ENCODE measurements around the gene NMNAT2.
"Not testable (repeated sequence)": the region's sequence is repeated elsewhere in the genome, so short reads cannot be mapped to it uniquely, and the experiment has no call there.

Gene NMNAT2

GRCh38 chr1:183417772-183418491 is at the start of gene NMNAT2:
TSS of gene NMNAT2 (minus strand) at chr1:183418380. CDS start at chr1:183418267, 113 bp downstream.
- no peak for DNase-seq (ENCODE audit: low spot score)

- peak; percentile 38 for DNase-seq (ENCODE audit: low spot score)
These were observed 49.5 kb upstream of the NMNAT2 start for GRCh38 chr1:183467687-183468086.

- no peak for DNase-seq (ENCODE audit: low spot score)
These were observed 48.6 kb upstream of the NMNAT2 start for GRCh38 chr1:183466781-183467180.

GRCh38 chr1:183463566-183463965 is 45.4 kb upstream of the NMNAT2 start:
- no peak for DNase-seq (ENCODE audit: low spot score)

- no peak for DNase-seq (ENCODE audit: low spot score)
These were observed 43.2 kb upstream of the NMNAT2 start for GRCh38 chr1:183461350-183461749.

- no peak for DNase-seq (ENCODE audit: low spot score)
These were observed 42.4 kb upstream of the NMNAT2 start for GRCh38 chr1:183460596-183460995.

GRCh38 chr1:183457449-183457848 is 39.3 kb upstream of the NMNAT2 start:
- DNase-seq (ENCODE audit: low spot score), result no peak

GRCh38 chr1:183456826-183457225 is 38.6 kb upstream of the NMNAT2 start:
- DNase-seq (ENCODE audit: low spot score), result no peak

- peak; percentile 4 for DNase-seq (ENCODE audit: low spot score)
These were observed 36.2 kb upstream of the NMNAT2 start for GRCh38 chr1:183454377-183454776.

GRCh38 chr1:183450093-183450492 is 31.9 kb upstream of the NMNAT2 start:
- DNase-seq (ENCODE audit: low spot score), result no peak

GRCh38 chr1:183449223-183449770 is 31.1 kb upstream of the NMNAT2 start:
- no peak for DNase-seq (ENCODE audit: low spot score)

- no peak for DNase-seq (ENCODE audit: low spot score)
These were observed 26.1 kb upstream of the NMNAT2 start for GRCh38 chr1:183444243-183444642.

GRCh38 chr1:183443466-183443865 is 25.3 kb upstream of the NMNAT2 start:
- DNase-seq (ENCODE audit: low spot score), result no peak

- DNase-seq (ENCODE audit: low spot score), result no peak
These were observed 24.8 kb upstream of the NMNAT2 start for GRCh38 chr1:183443011-183443410.

GRCh38 chr1:183438060-183438459 is 19.9 kb upstream of the NMNAT2 start:
- no peak for DNase-seq (ENCODE audit: low spot score)

- DNase-seq (ENCODE audit: low spot score), result no peak
These were observed 17.3 kb upstream of the NMNAT2 start for GRCh38 chr1:183435497-183435896.

GRCh38 chr1:183433703-183434102 is 15.5 kb upstream of the NMNAT2 start:
- no peak for DNase-seq (ENCODE audit: low spot score)

- peak; percentile 42 for DNase-seq (ENCODE audit: low spot score)
These were observed 14.3 kb upstream of the NMNAT2 start for GRCh38 chr1:183432548-183432875.

- no peak for DNase-seq (ENCODE audit: low spot score)
These were observed 13.8 kb upstream of the NMNAT2 start for GRCh38 chr1:183431840-183432547.

- not testable (repeated sequence) for DNase-seq (ENCODE audit: low spot score)
These were observed 9.4 kb upstream of the NMNAT2 start for GRCh38 chr1:183427591-183427990.

- no peak for DNase-seq (ENCODE audit: low spot score)
These were observed 6.5 kb upstream of the NMNAT2 start for GRCh38 chr1:183424691-183425090.

- no peak for DNase-seq (ENCODE audit: low spot score)
These were observed 5.4 kb upstream of the NMNAT2 start for GRCh38 chr1:183423541-183423940.

GRCh38 chr1:183419399-183419798 is 1.2 kb upstream of the NMNAT2 start:
- no peak for DNase-seq (ENCODE audit: low spot score)

All from SW480 (cell line).